Mesenchymal stem cell (in vitro differentiated cells and primary cell): Measurements from ENCODE around the gene USP7.

Source experiments
- DNase-seq: peaks from one replicate; pipeline ENCODE4 v3.0.0-alpha.2; 2013
- H2AFZ ChIP-seq: one replicate; pipeline ENCODE4 v1.6.1; 2013; ENCODE audit warnings: low read depth, mild to moderate bottlenecking, control low read depth, inconsistent platforms, low read length, moderate library complexity
- H2AK5ac ChIP-seq: 2 replicates; pipeline ENCODE4 v1.6.1; 2013; ENCODE audit warnings: low read length, moderate library complexity, mild to moderate bottlenecking, inconsistent platforms; ENCODE audit not compliant: severe bottlenecking
- H2BK120ac ChIP-seq: one replicate; pipeline ENCODE4 v1.6.1; 2013; ENCODE audit warnings: low read depth, mild to moderate bottlenecking, inconsistent platforms, low read length, moderate library complexity
- H2BK12ac ChIP-seq, 2 experiments: one replicate each; pipeline ENCODE4 v1.6.1; 2013; ENCODE audit warnings: inconsistent platforms in 2 of 2, low read length in 2 of 2, mild to moderate bottlenecking in 2 of 2, moderate library complexity in 2 of 2, control low read depth in 1 of 2
- H2BK15ac ChIP-seq: one replicate; pipeline ENCODE4 v1.6.1; 2013; ENCODE audit warnings: mild to moderate bottlenecking, low read depth, inconsistent platforms; ENCODE audit not compliant: poor library complexity, severe bottlenecking
- H2BK5ac ChIP-seq: 2 replicates; pipeline ENCODE4 v1.6.1; 2013; ENCODE audit warnings: low read depth, mild to moderate bottlenecking, low read length, control low read depth, inconsistent platforms; ENCODE audit not compliant: poor library complexity, severe bottlenecking
- H3K14ac ChIP-seq, 2 experiments: one replicate each; pipeline ENCODE4 v1.6.1; 2013; ENCODE audit warnings: inconsistent platforms in 2 of 2, low read length in 2 of 2, control low read depth in 1 of 2, mild to moderate bottlenecking in 1 of 2, moderate library complexity in 1 of 2
- H3K18ac ChIP-seq, 2 experiments: one replicate each; pipeline ENCODE4 v1.6.1; 2013; ENCODE audit warnings: inconsistent platforms in 2 of 2, low read length in 2 of 2, control low read depth in 1 of 2, low read depth in 1 of 2, mild to moderate bottlenecking in 1 of 2
- H3K23ac ChIP-seq, 2 experiments: one replicate each; pipeline ENCODE4 v1.6.1; 2013; ENCODE audit warnings: inconsistent platforms in 2 of 2, low read length in 2 of 2, mild to moderate bottlenecking in 2 of 2, moderate library complexity in 2 of 2, control low read depth in 1 of 2
- H3K27ac ChIP-seq: 2 replicates; pipeline ENCODE4 v1.5.1; 2013; ENCODE audit warnings: mild to moderate bottlenecking, moderate library complexity, low read length, control low read depth, inconsistent platforms; ENCODE audit not compliant: poor library complexity, severe bottlenecking
- H3K27me3 ChIP-seq, 2 experiments: 2 replicates each; pipeline versions ENCODE4 v1.6.1 to v1.7.0; 2013; ENCODE audit warnings: low read length in 2 of 2, mild to moderate bottlenecking in 2 of 2, moderate library complexity in 2 of 2, control low read depth in 1 of 2, inconsistent platforms in 1 of 2; ENCODE audit not compliant: control insufficient read depth in 1 of 2, insufficient read depth in 1 of 2
- H3K36me3 ChIP-seq, 2 experiments: 2 replicates each; pipeline versions ENCODE4 v1.6.1 to v1.7.0; 2013; ENCODE audit warnings: low read length in 2 of 2, control low read depth in 1 of 2, inconsistent platforms in 1 of 2, low read depth in 1 of 2, mild to moderate bottlenecking in 1 of 2; ENCODE audit not compliant: insufficient read depth in 2 of 2, control insufficient read depth in 1 of 2
- H3K4ac ChIP-seq, 2 experiments: one replicate each; pipeline ENCODE4 v1.6.1; 2013; ENCODE audit warnings: inconsistent platforms in 2 of 2, low read length in 2 of 2, mild to moderate bottlenecking in 2 of 2, moderate library complexity in 2 of 2, control low read depth in 1 of 2, low read depth in 1 of 2
- H3K4me1 ChIP-seq: 2 replicates; pipeline ENCODE4 v1.6.1; 2013; ENCODE audit warnings: low read depth, low read length, control low read depth; ENCODE audit not compliant: control insufficient read depth, insufficient read depth
- H3K4me2 ChIP-seq: 2 replicates; pipeline ENCODE4 v1.6.1; 2013; ENCODE audit warnings: low read length, mild to moderate bottlenecking, inconsistent platforms; ENCODE audit not compliant: poor library complexity, severe bottlenecking
- H3K4me3 ChIP-seq, 2 experiments: 2 replicates each; pipeline versions ENCODE4 v1.5.1 to v1.7.0; 2013; ENCODE audit warnings: low read length in 2 of 2, mild to moderate bottlenecking in 2 of 2, control low read depth in 1 of 2, low read depth in 1 of 2; ENCODE audit not compliant: insufficient read depth in 1 of 2
- H3K79me1 ChIP-seq: replicated peaks from 2 replicates; pipeline ENCODE4 v1.6.1; 2013; ENCODE audit warnings: mild to moderate bottlenecking, control low read depth, low read length, inconsistent platforms; ENCODE audit not compliant: poor library complexity, severe bottlenecking
- H3K9ac ChIP-seq: 2 replicates; pipeline ENCODE4 v1.7.0; 2013; ENCODE audit warnings: mild to moderate bottlenecking, low read length, moderate library complexity
- H3K9me3 ChIP-seq: 2 replicates; pipeline ENCODE4 v1.7.0; 2013; ENCODE audit warnings: mild to moderate bottlenecking, low read length; ENCODE audit not compliant: control insufficient read depth
- H4K8ac ChIP-seq: one replicate; pipeline ENCODE4 v1.6.1; 2013; ENCODE audit warnings: inconsistent platforms, mild to moderate bottlenecking, low read length, moderate library complexity
- H4K91ac ChIP-seq: one replicate; pipeline ENCODE4 v1.6.1; 2013; ENCODE audit warnings: mild to moderate bottlenecking, low read length, inconsistent platforms
- WGBS: methylation state at CpG from one replicate; pipeline ENCODE4 v1.1.7; 2013; ENCODE audit warnings: mixed read lengths; 5-methylcytosine and 5-hydroxymethylcytosine counted together

Gene USP7

DNA sequence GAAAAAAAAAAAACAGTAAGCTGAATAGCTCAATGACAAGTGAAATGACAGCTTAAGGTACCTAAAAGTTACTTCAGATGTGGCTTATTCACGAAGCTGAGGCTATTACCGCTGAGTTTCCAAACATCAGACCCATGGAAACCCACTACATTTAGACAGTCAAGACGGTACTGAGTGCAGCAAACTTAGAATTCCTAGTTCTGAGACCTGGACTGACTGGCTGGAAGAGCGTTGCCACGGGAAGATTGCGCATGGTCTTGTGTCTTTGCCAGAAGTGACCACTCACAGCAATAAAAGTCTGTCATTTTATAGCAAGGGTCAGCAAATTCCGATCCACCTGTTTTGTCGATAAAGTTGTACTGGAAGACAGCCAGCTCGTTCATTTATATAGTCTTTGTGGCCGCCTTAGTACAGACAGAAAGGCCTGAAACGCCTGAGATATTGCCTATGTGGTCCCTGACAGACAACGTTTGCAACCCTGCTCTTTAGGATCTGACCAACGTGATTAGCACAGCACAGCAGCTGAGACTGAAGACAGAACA is 62.3 kb downstream of the USP7 start:
- H3K4ac ChIP-seq: no peak overlapping the region
- no peak overlapping the region for H2AFZ ChIP-seq
- H4K8ac ChIP-seq: no peak overlapping the region
- no peaks in the 10 kb centered on the region for H3K4me1 ChIP-seq
- H2BK12ac ChIP-seq: no peak overlapping the region
- H3K23ac ChIP-seq: no peak overlapping the region
- H3K27ac ChIP-seq: no peak overlapping the region
- peaks cover 30% of the 10 kb centered on the region for H3K79me1 ChIP-seq
- DNase-seq: no peak
- no peak overlapping the region for H2BK15ac ChIP-seq
- peaks cover 62 to 94% of the 10 kb centered on the region in 2 experiments for H3K36me3 ChIP-seq
- no peak overlapping the region for H3K18ac ChIP-seq
- H4K91ac ChIP-seq: no peak overlapping the region
- no peak overlapping the region for H3K4me2 ChIP-seq
- H2BK5ac ChIP-seq: no peak overlapping the region
- WGBS: 94% methylated on average over 13 of the region's 13 CpGs
- H3K14ac ChIP-seq: no peak overlapping the region
- H3K27me3 ChIP-seq: no peaks in the 10 kb centered on the region
- no peak overlapping the region for H3K4me3 ChIP-seq
- no peak overlapping the region for H2BK120ac ChIP-seq
- no peaks in the 10 kb centered on the region for H3K9me3 ChIP-seq
- H3K9ac ChIP-seq: no peak overlapping the region
- H2AK5ac ChIP-seq: no peak overlapping the region

DNA sequence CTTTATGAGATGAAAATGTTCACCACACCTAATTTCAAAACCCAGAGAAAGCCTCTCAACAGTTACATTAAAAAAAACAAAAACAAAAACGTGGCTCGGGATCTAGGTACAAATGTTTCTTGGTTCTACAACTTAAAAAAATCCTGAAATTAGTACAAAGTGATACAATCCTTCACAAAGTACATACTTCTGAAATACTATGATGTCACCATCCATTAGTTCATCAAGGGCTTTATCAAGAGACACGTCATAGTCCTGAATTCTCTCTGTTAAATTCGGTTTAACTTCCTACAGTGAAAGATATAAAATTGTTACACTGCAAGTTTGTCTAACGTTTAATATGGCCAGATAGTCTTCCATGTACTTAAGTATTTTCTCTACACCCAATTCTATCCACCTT is 63.4 kb downstream of the USP7 start:
- no peak overlapping the region for H2BK5ac ChIP-seq
- no peak overlapping the region for H3K4ac ChIP-seq
- no peaks in the 10 kb centered on the region for H3K4me1 ChIP-seq
- no peak overlapping the region for H3K18ac ChIP-seq
- H3K4me2 ChIP-seq: no peak overlapping the region
- no peak overlapping the region for H2AK5ac ChIP-seq
- H3K9me3 ChIP-seq: no peaks in the 10 kb centered on the region
- no peak overlapping the region for H4K8ac ChIP-seq
- no peak overlapping the region for H2BK12ac ChIP-seq
- WGBS: 97% methylated on average over 2 of the region's 5 CpGs
- no peak overlapping the region for H3K23ac ChIP-seq
- H2BK15ac ChIP-seq: no peak overlapping the region
- H3K36me3 ChIP-seq: peaks cover 54 to 94% of the 10 kb centered on the region in 2 experiments
- no peak overlapping the region for H2BK120ac ChIP-seq
- no peak overlapping the region for H2AFZ ChIP-seq
- H3K9ac ChIP-seq: no peak overlapping the region
- no peak overlapping the region for H4K91ac ChIP-seq
- H3K14ac ChIP-seq: no peak overlapping the region
- H3K27ac ChIP-seq: no peak overlapping the region
- no peak for DNase-seq
- peaks cover 29% of the 10 kb centered on the region for H3K79me1 ChIP-seq
- no peaks in the 10 kb centered on the region for H3K27me3 ChIP-seq
- H3K4me3 ChIP-seq: no peak overlapping the region

DNA sequence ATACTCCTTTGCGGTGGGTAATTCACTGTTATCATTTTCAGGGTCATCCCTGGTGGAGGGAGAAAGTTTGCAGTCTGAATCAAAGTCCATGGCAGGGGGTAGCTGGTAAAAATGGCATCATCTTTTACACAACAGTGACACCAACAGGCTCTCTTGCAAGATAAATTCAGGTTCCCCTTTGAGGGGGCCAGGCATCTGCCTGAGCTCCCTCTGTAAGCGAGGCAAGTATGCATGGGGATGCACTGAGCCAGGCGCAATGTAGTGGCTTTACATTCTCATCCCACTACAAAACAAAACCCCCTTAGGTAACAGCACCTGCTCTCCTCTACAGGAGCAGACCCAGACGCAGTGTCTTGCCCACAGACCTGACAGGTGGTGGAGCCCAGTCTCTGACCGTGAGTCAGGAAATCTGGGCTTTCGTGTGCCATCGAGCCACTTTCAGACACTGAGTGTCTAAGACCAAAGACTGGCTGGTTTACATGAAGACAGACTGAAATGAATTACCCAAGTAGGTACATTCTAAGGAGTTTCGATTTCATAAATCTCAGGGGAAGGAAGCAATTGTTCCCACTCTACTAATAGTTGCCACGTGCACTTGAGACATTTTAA is 63.9 kb downstream of the USP7 start:
- Histone ChIP-seq H3K9me3 (no peaks in the 10 kb centered on the region), H3K9ac (no peak overlapping the region), H2BK12ac (no peak overlapping the region)

DNA sequence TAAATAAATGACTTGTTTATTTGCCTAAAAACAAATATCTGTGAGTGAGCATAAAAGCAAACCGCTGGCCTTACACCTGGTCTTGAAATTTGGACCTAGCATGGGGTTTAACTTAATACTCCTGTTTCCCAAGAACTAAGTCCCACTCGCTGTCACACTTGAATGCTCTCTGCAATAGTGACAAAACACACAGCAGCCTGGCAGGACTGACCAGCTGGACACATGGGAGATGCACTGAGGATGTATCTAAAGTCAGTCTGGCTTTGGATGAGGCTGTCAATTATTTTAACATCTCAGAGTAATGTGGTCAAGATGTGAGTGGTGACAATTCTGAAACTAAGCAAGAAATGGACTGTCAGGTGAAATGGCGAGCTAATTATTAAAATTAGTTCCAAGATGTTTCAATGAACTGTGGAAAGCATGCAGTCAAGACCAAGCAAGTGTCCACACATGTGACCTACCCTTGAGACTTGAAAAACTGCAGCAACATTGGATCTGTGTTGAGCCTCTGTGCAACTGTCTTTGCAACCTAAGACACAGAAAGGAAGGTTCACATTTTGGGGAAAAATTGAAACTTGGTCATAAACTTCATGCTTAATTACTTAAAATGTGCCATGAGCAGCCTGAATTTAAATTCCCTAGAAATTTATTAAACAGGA is 64.9 kb downstream of the USP7 start:
- Histone ChIP-seq H2BK5ac (no peak overlapping the region), H2BK12ac (no peak overlapping the region), H2AK5ac (no peak overlapping the region), H3K23ac (no peak overlapping the region), H3K4me2 (no peak overlapping the region), H4K8ac (no peak overlapping the region), H3K9ac (no peak overlapping the region), H3K36me3 (peaks cover 53 to 96% of the 10 kb centered on the region in 2 experiments), H3K4me3 (no peak overlapping the region), H2BK120ac (no peak overlapping the region), H4K91ac (no peak overlapping the region), H3K18ac (no peak overlapping the region), H3K79me1 (peaks cover 30% of the 10 kb centered on the region), H3K4ac (no peak overlapping the region), H3K27me3 (no peaks in the 10 kb centered on the region), H2BK15ac (no peak overlapping the region), H2AFZ (no peak overlapping the region), H3K27ac (no peak overlapping the region), H3K4me1 (no peaks in the 10 kb centered on the region), H3K14ac (no peak overlapping the region), H3K9me3 (no peaks in the 10 kb centered on the region)
- DNase-seq: no peak
- 98% methylated on average over 3 of the region's 3 CpGs for WGBS

More for the DNA sequence above, 63.9 kb downstream of the USP7 start:
- Histone ChIP-seq H3K36me3 (peaks cover 51 to 94% of the 10 kb centered on the region in 2 experiments), H2BK5ac (no peak overlapping the region), H3K79me1 (peaks cover 34% of the 10 kb centered on the region), H3K4me2 (no peak overlapping the region), H3K4me1 (no peaks in the 10 kb centered on the region), H3K27me3 (no peaks in the 10 kb centered on the region), H3K18ac (no peak overlapping the region), H2BK120ac (no peak overlapping the region), H3K27ac (no peak overlapping the region), H2AFZ (no peak overlapping the region), H2BK15ac (no peak overlapping the region), H2AK5ac (no peak overlapping the region), H4K91ac (no peak overlapping the region), H3K14ac (no peak overlapping the region), H3K4ac (no peak overlapping the region), H4K8ac (no peak overlapping the region), H3K4me3 (no peak overlapping the region), H3K23ac (no peak overlapping the region)
- WGBS: 93% methylated on average over 7 of the region's 9 CpGs
- no peak for DNase-seq
